GM18867 (cell line): ENCODE measurements around the gene SCN1B.

Experiments used
- ATAC-seq: cut with Tn5 transposase; IDR thresholded peaks from one replicate; pipeline ENCODE4 v1.9.1; 2021; ENCODE audit warnings: mild to moderate bottlenecking, moderate library complexity; ENCODE audit not compliant: unreplicated experiment

Gene SCN1B

DNA sequence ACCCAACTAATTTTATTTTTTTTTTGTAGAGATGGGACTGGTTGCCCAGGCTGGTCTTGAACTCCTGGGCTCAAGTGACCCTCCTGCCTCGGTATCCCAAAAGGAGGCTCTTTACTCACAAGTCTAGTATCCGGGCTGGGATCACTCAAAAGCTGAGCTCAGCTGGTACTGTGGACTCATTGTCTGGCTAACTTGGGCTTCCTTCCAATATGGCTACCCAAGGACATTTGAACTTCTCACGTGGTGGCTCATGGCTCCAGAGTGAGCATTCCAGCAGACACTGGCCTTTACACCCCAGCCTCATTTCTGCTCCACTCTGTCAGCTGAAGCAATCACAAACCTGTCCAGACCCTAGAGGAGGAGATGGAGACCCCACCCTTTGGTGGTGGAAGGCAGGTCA lies 40.2 kb downstream of the SCN1B start:
- no peak for ATAC-seq

DNA sequence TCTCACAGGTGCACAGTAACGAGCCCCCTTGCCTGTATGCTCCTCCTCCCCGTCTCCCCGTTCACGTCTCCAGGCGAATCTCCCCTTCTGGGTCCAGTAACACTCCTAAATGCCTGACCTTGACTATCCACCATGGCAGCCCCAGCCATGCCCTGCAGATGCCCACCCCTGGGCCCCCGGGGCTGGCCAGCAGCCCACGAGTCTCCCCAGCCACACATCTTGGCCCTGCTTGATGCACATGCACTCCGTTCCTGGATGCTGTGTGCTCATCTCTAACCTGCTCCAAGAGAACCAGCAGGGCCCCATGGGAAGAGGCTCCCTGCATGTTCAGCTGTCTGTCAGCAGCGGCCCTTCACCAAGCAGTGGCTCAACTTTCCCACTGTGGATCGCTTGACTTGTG lies 43.2 kb downstream of the SCN1B start:
- ATAC-seq = no peak

DNA sequence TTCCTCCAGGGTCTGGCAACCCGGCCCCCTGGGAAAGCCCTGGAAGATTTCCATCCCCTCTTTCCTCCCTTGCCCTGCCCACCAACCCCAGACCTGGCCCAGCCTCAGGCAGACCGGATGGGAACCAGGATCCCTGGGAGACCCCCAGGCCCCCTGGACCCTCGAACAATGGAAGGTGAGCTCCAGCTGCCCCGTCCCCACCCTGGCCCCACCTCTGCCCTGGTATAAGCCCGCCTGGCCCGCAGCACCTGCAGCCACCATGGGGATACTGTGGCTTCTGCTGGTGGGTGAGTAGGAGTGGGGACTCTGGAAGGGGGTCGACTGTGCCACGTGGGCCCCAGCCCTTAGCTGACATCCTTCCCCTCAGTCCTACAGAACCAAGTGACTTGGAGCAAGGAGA lies 43.7 kb downstream of the SCN1B start:
- no peak for ATAC-seq

DNA sequence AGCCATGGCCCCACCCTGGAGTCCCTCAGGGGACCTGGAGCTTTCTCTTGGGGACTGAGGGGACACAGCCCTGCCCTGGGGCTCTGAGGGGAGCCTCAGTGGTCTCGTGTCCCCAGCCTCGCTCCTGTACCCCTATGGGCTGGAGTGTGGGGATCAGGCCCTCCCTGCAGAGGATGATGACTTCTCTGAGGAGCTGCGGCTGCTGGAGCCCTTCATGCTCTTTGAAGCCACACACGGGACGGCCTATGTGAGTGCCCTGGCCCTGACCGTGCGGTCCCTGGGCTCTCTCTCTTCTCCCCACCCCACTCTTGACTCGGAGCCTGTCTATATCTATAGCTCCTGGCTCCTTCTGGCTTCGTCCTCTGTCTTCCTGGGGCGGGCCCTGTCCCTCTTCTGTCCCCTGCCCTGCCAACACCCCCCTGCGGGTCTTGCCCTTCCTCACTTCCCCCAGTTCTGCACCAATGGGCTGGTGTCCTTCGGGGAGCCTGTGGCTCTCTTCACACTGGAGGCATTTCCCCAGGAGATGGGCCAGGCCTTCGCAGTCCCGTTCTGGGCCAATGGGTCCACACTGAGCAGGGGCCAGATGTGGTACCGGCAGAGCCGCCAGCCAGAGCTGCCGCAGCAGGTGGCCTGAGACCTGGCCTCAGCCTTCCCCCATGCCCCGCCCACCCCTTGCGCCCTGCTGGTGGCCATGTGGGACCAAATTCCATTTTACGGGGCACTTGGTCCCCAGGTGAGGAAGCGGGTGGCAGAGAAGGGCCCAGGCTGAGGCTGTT lies 44.3 kb downstream of the SCN1B start:
- ATAC-seq = no peak

DNA sequence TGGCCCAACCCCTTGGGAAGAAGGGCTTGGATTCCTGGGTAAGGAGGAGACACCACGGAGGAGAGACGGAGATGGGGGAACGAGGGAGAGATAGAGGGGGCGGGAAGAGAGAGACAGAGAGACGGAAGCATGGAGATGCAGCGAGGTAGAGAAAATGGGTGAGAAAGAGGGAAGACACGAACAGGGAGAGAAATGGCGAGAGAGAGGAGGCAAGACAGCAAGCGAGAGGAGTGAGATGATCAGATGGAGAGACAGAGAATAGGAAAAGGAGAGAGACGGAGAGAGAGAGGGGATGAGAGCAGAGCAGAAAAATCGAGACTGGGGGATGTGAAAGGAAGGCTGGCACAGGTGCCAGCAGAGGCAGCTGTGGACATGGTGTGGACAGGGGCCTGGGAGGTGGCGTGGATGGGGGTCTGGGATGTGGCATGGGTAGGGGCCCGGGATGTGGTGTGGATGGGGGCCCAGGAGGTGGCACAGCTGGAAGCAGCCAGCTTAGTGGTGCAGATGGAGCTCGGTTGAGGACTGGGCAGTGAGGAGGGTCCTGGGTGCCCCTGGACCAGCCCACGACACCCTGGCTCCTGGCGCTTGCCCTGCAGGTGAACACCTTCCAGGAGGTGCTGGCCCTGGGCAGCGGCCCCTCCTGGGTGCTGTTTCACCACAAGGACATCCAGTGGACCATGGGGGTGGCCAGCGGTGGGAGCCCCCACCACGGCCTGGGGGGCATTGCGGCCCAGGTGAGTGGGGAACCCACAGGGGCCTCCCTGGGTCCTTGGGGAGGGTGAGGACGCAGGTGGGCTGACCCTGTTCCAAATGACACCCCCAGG lies 45.1 kb downstream of the SCN1B start:
- no peak for ATAC-seq

DNA sequence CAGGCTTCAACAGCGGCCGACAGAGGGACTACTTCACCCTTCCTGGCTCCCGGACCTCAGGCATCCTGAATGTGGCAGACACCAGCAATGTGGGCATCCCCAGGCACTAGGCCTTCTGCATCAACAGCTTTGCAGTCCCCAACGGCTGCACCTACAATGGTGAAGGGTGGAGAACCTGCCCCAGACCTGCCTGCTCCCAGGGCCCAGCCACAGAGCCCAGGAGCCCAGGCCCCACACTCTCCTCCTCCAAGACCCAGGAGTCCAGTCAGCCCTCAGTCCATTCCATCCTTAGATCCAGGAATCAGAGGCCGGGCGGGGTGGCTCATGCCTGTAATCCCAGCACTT lies 45.7 kb downstream of the SCN1B start:
- ATAC-seq = no peak

DNA sequence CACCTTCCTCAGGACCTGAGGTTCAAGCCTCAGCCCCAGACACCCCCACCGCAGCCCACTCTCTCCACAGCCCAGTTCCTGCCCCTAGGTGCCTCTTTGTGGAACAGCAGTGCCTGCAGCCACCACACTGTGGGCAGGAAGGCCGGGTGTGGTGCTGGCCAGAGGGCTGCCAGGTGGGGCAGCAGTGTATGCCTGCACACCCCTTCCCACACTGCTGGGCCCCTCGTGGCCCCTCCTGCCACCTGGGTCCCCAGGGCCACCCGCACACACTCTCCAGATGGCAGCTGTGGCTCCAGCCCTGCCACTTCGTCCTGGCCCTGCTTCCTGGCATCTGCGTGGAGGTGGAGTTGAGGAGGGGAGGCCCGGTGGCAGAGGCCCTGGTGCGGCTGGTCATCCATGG lies 46.4 kb downstream of the SCN1B start:
- no peak for ATAC-seq

DNA sequence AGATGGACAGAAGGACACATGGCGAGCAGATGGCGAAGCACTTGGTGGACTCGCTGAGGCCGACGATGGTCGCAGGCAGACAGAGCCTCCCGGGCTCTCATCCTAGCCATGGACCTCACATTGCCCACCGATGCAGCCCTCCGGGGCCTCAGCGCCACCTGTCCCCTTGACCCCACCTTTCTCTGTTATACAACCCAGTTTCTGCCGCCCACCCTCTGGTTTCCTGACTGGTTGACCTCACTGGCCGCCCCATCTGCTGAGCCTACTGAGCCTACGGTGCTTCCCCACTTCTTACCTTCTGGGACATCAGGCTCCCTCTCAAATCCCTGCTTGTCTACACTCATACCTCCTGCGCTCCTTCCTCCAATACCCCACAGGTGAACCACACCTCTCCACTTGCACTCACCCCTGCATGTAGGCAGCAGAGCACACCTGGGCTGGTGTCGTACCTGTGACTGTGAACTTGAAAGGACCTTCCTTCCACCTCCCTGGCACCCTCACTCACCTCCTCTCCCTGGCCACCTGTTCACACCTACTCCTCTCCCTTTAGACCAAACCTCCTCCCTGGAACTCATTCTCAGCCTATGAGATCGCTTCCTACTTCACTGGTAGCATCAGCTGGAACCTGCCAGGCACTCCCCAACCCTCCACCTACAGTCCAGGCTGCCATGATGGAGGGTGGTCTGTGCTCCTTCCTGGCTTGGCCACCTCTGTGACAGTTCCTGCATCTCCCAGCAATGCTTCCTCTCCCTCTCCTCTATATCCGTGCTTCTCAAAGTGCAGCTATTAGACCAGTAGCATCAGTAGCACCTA lies 47.3 kb downstream of the SCN1B start:
- ATAC-seq = no peak

DNA sequence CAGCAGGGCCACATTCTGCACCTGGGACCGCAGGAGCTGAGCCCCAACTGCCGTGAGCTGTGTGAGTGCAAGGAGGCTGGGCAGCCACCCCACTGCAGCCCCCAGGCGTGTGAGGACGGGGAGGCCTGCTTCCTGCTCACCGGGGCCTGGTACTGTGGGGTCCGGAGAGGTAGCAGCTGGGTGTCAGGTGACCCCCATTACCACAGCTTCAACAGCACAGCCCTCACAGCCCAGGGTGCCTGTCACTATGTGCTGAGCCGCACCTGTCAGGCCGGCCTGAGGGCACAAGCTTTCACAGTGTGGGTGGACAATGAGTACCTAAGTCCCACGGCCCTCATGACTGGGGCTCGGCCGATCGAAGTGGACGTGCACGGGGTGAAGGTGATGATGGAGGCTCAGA lies 49.6 kb downstream of the SCN1B start:
- ATAC-seq = no peak

DNA sequence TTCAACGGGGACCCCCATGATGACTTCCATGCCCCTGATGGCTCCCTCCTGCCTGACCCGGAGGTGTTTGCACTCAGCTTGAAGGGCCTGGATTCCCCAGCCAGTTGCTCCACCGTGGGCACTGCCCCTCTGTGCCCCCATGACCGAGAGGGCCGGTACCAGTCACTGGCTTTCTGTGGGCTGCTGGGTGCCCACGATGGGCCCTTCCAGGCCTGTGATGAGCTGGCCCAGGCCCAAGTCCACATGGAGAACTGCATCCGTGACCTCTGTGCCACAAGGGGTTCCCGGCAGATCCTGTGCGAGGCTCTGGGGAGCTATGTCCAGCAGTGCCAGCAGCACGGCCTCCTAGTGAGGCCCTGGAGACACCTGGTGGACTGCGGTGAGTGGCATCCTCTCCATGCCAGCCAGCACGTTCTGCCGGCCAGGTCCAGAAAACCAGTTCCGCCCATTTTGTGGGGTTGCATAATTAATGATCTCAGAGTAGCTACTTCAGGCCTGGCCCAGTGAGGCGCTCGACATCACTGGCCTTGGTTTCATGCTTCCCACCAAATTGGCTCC lies 50.4 kb downstream of the SCN1B start:
- no peak for ATAC-seq

DNA sequence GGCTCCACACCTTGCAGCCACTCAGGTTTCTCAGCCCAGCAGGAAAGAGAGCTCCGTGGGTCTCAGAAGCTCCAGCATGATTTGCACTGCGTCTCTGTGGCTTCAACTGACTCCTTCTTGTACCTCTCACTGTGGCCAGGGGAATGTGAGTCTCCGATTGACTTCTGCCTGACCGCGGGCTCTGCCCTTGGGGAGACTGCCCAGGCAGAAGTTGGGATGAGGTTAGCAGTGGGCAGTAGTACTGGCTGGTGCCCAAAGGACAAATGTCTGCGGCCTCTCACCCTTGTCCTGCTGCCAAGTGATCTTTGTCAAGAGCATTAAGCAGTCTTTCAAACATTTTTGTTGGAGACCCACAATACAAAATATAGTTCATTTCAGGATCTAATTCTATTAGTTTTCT lies 50.9 kb downstream of the SCN1B start:
- no peak for ATAC-seq

DNA sequence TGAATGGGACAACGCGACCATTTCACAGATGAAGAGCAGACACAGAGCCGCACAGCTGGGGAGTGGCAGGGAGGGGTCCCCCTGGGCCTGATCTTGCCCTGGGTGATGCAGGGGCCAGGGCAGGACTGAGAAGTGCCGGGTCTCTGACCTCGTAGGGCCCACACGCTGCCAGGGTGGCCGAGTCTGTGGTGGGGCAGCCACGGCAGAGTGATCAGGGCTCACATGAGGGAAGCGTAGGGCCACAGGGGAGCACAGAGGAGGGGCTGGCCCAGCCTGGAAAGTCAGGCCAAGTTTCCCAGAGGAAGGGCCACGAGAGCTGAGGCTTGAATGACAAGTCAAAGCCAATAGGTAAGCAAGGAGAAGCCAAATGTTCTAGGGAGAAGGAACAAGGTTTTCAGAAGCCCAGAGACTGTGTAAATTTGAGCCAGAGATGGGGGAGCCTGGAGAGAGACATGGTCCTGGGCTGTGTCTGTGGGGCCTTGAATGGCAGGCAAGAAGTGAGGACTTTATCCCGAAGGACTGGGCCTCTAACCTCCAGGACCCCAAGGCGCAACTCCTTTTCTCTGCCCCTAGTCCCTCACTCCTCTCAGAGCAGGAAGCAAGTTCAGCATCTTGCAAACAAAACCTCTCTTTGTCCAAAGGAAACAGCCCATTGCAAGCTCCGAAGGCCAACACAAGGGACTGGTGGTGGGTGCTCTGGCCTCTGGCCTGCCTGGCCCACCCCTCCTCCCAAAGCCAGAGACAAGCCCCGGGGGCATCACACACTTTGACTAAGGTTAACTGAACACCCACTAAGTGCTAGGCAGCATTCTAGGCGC lies 53.6 kb downstream of the SCN1B start:
- no peak for ATAC-seq

DNA sequence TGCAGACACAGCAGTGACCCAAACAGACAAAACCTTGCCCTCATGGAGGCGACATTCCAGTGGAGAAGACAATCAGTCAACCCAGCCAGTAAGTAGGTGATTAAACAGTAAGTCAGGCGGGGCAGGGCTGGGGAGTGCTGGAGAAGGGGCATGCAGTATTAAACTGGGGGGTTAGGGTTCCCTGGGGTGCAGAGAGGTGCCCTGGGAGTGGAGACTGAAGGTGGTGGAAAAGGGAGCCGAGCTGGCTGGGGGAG lies 54.2 kb downstream of the SCN1B start:
- ATAC-seq = no peak

DNA sequence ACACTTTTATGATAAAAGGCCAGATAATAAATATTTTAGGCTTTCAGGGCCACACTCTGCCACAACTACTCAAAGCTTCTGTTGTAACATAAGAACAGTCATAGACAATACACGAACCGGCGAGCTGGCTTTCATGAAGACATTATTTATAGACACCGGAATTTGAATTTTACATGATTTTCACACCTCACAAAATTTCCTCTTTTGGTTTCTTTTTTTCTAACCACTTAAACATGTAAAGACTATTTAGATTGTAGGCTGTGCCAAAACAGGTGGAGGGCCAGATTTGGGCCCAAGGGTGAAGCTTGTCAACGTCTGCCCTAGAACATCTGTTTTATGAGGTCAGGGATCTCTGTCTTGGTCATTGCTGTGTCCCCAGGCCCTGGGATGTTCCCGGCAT lies 55.7 kb downstream of the SCN1B start:
- peak; percentile 67 for ATAC-seq

DNA sequence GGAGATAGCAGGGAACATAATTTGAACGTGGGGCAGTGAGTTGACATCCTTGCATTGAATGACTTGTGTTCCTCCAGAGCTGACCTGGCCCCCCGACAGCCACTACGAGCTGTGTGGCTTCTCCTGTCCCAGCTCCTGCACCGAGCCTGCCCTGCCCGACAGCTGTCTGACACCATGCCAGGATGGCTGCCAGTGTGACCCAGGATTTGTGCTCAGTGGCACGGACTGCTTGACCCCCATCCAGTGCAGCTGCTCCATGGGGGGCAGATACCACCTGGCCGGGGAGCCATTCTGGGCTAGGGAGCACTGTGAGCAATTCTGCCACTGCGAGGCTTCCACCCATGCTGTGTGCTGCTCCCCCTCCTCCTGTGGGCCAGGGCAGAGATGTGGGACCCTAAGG lies 56.2 kb downstream of the SCN1B start:
- ATAC-seq = no peak

DNA sequence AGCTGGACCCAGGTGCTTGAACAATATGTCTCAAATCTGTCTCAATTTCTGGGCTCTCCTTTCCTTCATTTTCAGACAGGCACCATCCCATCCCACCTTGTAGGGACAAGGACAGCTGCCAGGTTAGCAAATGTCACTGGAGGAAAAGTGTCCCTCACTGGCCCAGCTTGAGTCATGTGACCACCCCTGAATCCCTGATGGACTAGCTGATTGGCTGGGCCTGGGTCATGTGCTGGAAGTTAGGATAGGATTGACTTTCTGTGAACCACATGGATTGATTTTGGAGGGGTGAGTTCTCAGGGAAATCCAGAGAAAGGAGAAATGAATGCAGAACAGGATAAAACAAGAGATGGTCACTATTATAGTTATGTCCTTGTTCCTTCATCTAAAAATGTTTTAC lies 57.1 kb downstream of the SCN1B start:
- no peak for ATAC-seq

DNA sequence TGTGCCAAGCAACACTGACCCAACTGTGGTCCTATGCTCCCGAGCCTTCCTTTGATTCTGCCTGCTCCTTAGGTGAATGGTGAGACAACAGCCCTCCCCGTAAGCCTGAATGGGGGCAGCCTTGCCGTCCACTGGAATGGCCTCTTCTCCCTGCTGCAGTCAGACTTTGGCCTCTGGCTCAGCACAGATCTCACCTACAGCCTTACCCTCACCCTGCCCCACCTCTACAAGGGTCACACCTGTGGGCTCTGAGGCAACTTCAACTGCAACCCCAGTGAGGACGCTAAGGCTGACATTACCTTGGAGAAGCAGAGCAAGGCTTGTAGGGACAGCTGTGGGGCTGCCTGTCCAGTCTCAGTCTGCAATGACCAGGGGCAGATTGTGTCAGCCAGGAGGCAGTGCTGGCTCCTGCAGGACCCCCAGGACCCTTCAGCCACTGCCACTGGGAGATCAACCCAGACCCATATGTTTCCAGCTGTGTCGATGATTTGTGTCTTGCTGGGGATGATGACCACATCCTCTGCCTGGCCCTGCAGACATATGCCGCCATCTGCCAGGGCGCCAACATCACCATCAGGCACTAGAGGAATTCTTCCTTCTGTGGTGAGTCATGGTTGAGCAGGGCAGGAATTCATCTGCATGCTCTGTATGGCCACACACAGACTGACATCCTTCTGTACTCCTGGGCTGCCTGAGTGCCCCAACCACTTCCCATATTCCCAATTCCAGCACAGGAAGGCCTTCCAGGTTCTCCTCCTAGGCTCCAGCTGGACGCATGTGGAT lies 58.1 kb downstream of the SCN1B start:
- ATAC-seq = no peak

DNA sequence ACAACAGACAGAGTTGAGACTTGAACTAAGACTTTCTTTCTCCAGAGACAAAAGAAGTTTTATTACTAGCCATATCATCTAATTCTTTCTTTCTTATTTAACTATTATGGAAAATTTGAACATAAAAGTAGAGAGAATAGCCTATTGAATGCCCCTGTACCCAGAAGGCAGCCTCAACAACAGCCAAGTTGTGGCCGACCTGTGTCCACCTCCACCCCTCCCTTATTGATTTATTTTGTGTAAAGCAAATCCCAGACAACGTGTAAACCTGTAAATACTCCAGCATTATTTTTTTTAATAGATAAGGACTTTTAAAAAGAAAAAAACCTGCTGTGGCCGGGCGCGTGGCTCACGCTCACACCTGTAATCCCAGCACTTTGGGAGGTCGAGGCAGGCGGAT lies 59.3 kb downstream of the SCN1B start:
- no peak for ATAC-seq
